Sigmoid colon (tissue), 3 donors: ENCODE data around the gene XNDC1N.

Experiments used
- CTCF ChIP-seq, 4 experiments: fragments of 450-650 bp in 3 of 4; fragments of 200-600 bp in 1 of 4; IDR thresholded peaks; one replicate each; pipeline ENCODE4 v1.5.1; 2016 to 2019; ENCODE audit warnings: antibody characterized with exemption in 4 of 4, mild to moderate bottlenecking in 3 of 4, moderate library complexity in 2 of 4
- POLR2A ChIP-seq, 2 donors: fragments of 450-650 bp; IDR thresholded peaks; one replicate each; pipeline ENCODE4 v1.6.1; 2016; ENCODE audit warnings: antibody characterized with exemption in 2 of 2, mild to moderate bottlenecking in 2 of 2, moderate library complexity in 2 of 2

GRCh38 chr11:71930556-71931244, 2.3 kb upstream of the XNDC1N start:
- TF ChIP-seq CTCF (IDR thresholded peaks at IDR 0.05) (no peak), POLR2A (IDR thresholded peaks at IDR 0.05) (no peak)
